SK-N-SH (cell line): ENCODE measurements around the gene GRK5. TPM values are rescaled to one million over a fixed set of nuclear protein-coding genes. Genes with fewer than 3 reads are reported as not detected.

Experiments used
- CTCF ChIA-PET: fragments of 300-600, 350-600 bp; formaldehyde crosslinking; extraction: SDS; loops from one replicate; lab custom pipeline; 2021; lab: Yijun Ruan, JAX
- POLR2A ChIA-PET: fragments of 350-600 bp; sonication (Branson Sonifier 250); formaldehyde crosslinking; extraction: SDS; loops from one replicate; lab custom pipeline; 2020; ENCODE audit warnings: antibody characterized with exemption, inconsistent platforms; lab: Yijun Ruan, JAX
- DNase-seq: peaks from one replicate; pipeline ENCODE4 v3.0.0; 2012
- H2AFZ ChIP-seq: fragments of 200-600 bp; sonication (generic); 2 replicates; pipeline ENCODE4 v1.8.1; 2016; ENCODE audit warnings: antibody characterized with exemption, mild to moderate bottlenecking, low read depth
- H3F3A ChIP-seq: fragments of 200-600 bp; sonication (generic); replicated peaks from 2 replicates; pipeline ENCODE3; 2016; ENCODE audit warnings: antibody characterized with exemption, mild to moderate bottlenecking; ENCODE audit not compliant: insufficient read depth
- H3K27ac ChIP-seq, 2 experiments: fragments of 200-500 bp in 1 of 2; fragments of 200-600 bp in 1 of 2; sonication (Bioruptor generic) in 1 of 2; sonication (generic), shearing (Covaris generic) in 1 of 2; 2 replicates each; pipeline versions ENCODE4 v1.5.1 to v1.6.1; 2014 to 2016; ENCODE audit warnings: low read depth in 2 of 2, inconsistent platforms in 1 of 2, low read length in 1 of 2, mild to moderate bottlenecking in 1 of 2, mixed read lengths in 1 of 2
- H3K27me3 ChIP-seq: fragments of 200-600 bp; sonication (generic), shearing (Covaris generic); 2 replicates; pipeline ENCODE4 v1.6.1; 2016; ENCODE audit warnings: mixed run types; ENCODE audit not compliant: insufficient read depth
- H3K36me3 ChIP-seq, 2 experiments: fragments of 200-500 bp in 1 of 2; fragments of 200-600 bp in 1 of 2; sonication (Bioruptor generic) in 1 of 2; sonication (generic) in 1 of 2; replicated peaks in 1 of 2; 2 replicates each; pipeline versions ENCODE3 to v1.5.1; 2014 to 2016; ENCODE audit warnings: low read length in 1 of 2, mild to moderate bottlenecking in 1 of 2; ENCODE audit not compliant: insufficient read depth in 2 of 2, control insufficient read depth in 1 of 2
- H3K4me1 ChIP-seq, 2 experiments: fragments of 200-500 bp in 1 of 2; fragments of 200-600 bp in 1 of 2; sonication (Bioruptor generic) in 1 of 2; sonication (generic), shearing (Covaris generic) in 1 of 2; 2 replicates each; pipeline versions ENCODE4 v1.5.1 to v1.6.1; 2014 to 2016; ENCODE audit warnings: low read depth in 1 of 2, low read length in 1 of 2, mixed run types in 1 of 2; ENCODE audit not compliant: insufficient read depth in 2 of 2, control insufficient read depth in 1 of 2
- H3K4me2 ChIP-seq: fragments of 200-600 bp; sonication (generic), shearing (Covaris generic); 2 replicates; pipeline ENCODE4 v1.6.1; 2017; ENCODE audit warnings: mixed run types
- H3K4me3 ChIP-seq, 2 experiments: fragments of 200-500 bp in 1 of 2; fragments of 200-600 bp in 1 of 2; sonication (Bioruptor generic) in 1 of 2; sonication (generic), shearing (Covaris generic) in 1 of 2; 2 replicates each; pipeline versions ENCODE4 v1.5.1 to v1.8.1; 2014 to 2016; ENCODE audit warnings: low read depth in 2 of 2, inconsistent platforms in 1 of 2, low read length in 1 of 2, mild to moderate bottlenecking in 1 of 2, mixed read lengths in 1 of 2, moderate library complexity in 1 of 2
- H3K79me2 ChIP-seq: fragments of 200-600 bp; sonication (generic); 2 replicates; pipeline ENCODE4 v1.8.1; 2017; ENCODE audit warnings: mild to moderate bottlenecking; ENCODE audit not compliant: insufficient read depth
- H3K9ac ChIP-seq: fragments of 200-600 bp; sonication (generic); 2 replicates; pipeline ENCODE4 v1.6.1; 2017; ENCODE audit warnings: mixed run types
- H3K9me2 ChIP-seq: fragments of 200-600 bp; sonication (generic); 2 replicates; pipeline ENCODE4 v1.6.1; 2017; ENCODE audit warnings: mixed run types
- H3K9me3 ChIP-seq: fragments of 200-600 bp; sonication (generic); 2 replicates; pipeline ENCODE4 v1.6.1; 2017; ENCODE audit warnings: mixed run types, mild to moderate bottlenecking, moderate library complexity
- H4K20me1 ChIP-seq: fragments of 200-600 bp; sonication (generic); 2 replicates; pipeline ENCODE4 v1.6.1; 2017; ENCODE audit warnings: mild to moderate bottlenecking, mixed run types; ENCODE audit not compliant: insufficient read depth
- CHD2 ChIP-seq: fragments of 150-350 bp; IDR thresholded peaks from 2 replicates; pipeline ENCODE4 v1.6.1; 2018; ENCODE audit warnings: low read length; ENCODE audit not compliant: partially characterized antibody
- ELF1 ChIP-seq: IDR thresholded peaks from 2 replicates; pipeline ENCODE4 v1.4.0; 2012
- EP300 ChIP-seq, 2 experiments: IDR thresholded peaks; 2 replicates each; pipeline versions ENCODE4 v1.4.0 to v1.6.1; 2012; ENCODE audit warnings: borderline replicate concordance in 1 of 2, low read depth in 1 of 2, low read length in 1 of 2
- EZH2phosphoT487 ChIP-seq: fragments of 200-600 bp; sonication (generic); IDR thresholded peaks from 2 replicates; pipeline ENCODE4 v1.6.1; 2017; ENCODE audit warnings: low read depth, mixed run types, mild to moderate bottlenecking, antibody characterized with exemption, moderate library complexity, borderline replicate concordance
- GABPA ChIP-seq: IDR thresholded peaks from 2 replicates; pipeline ENCODE4 v1.4.0; 2012; ENCODE audit warnings: low read depth, mild to moderate bottlenecking
- JUND ChIP-seq: IDR thresholded peaks from 2 replicates; pipeline ENCODE4 v1.4.0; 2012
- MEF2A ChIP-seq: IDR thresholded peaks from 2 replicates; pipeline ENCODE4 v1.4.0; 2012; ENCODE audit warnings: low read depth, borderline replicate concordance
- MXI1 ChIP-seq: IDR thresholded peaks from 2 replicates; pipeline ENCODE4 v1.6.1; 2012; ENCODE audit warnings: mild to moderate bottlenecking, low read depth, low read length, improper control_type of control experiment
- RAD21 ChIP-seq: IDR thresholded peaks from 2 replicates; pipeline ENCODE4 v1.6.1; 2012; ENCODE audit warnings: mild to moderate bottlenecking, low read length
- RFX5 ChIP-seq: IDR thresholded peaks from 2 replicates; pipeline ENCODE4 v1.6.1; 2012; ENCODE audit warnings: mild to moderate bottlenecking, improper control_type of control experiment, low read length
- RXRA ChIP-seq: IDR thresholded peaks from 2 replicates; pipeline ENCODE4 v1.4.0; 2012; ENCODE audit warnings: low read depth, mild to moderate bottlenecking, borderline replicate concordance
- TCF12 ChIP-seq: IDR thresholded peaks from 2 replicates; pipeline ENCODE4 v1.4.0; 2012
- YY1 ChIP-seq: IDR thresholded peaks from 2 replicates; pipeline ENCODE4 v1.4.0; 2012; ENCODE audit warnings: low read depth, mild to moderate bottlenecking
- ZBTB33 ChIP-seq: IDR thresholded peaks from 2 replicates; pipeline ENCODE4 v1.4.0; 2012; ENCODE audit warnings: low read depth, borderline replicate concordance
- WGBS: methylation state at CpG from one replicate; pipeline ENCODE4 v1.1.6; 2017; ENCODE audit warnings: low lambda C conversion rate; 5-methylcytosine and 5-hydroxymethylcytosine counted together
- polyA plus RNA-seq, 3 experiments: library from polyadenylated mRNA; depleted of rRNA; stranded (reverse); fragments of >200 nt; gene quantifications; 2 replicates each; pipeline ENCODE4 v1.2.3, GENCODE V29; 2012
- TF ChIP-seq, protein P1 (sequence below): IDR thresholded peaks from 2 replicates; pipeline ENCODE4; 2012
- TF ChIP-seq, protein P2 (sequence below): IDR thresholded peaks from 2 replicates; pipeline ENCODE4 v1.4.0; 2012; ENCODE audit warnings: low read depth
- TF ChIP-seq, protein P3 (sequence below): fragments of 200-600 bp; sonication (generic); IDR thresholded peaks from 2 replicates; pipeline ENCODE4 v1.6.1; 2017; ENCODE audit warnings: antibody characterized with exemption, mild to moderate bottlenecking, moderate library complexity

GRK5 gene
- polyA plus RNA-seq, 1 of the 3 experiments (the other 2 are of a cell fraction), result 12.1 TPM

DNA sequence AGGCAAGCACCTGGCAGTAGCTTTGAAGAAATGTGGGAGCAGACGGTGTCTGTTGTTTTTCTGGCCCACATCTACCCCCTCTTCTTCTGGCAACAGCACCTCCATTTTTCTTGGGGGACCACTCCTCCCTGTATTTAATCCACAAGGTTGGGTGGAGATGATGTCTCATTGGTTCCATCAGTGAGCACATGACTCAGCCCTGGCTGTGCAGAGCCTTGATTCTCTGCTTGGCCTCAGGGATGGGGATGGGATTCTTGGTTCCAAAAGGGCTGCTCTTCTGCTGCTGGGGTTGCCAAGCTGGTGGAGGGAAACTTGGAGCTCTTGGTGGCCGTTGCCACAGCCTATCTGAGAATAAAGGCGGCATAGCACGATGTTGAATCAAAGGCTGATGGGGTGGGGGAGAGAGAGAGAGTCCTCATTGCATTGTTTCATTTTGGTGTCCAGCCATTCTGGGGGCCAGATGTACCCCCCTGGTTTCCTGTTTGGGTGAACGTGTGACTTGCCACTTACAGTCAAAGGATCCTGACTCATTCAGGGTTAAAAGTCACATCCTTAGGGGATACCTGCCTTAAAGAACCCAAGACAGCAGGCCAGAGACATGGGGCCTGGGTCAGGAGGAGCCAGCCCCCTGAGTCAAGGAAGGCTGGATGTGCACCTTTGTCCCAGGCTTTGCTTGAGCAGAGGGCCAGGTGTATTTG lies 25.9 kb downstream of the GRK5 start:
- no peak overlapping the region for H2AFZ ChIP-seq
- no peak overlapping the region; a peak in 1 of 4 replicates for H3K27ac ChIP-seq
- H3K4me1 ChIP-seq, result peaks cover 25 to 28% of the 10 kb centered on the region in 2 experiments
- no peaks in the 10 kb centered on the region for H3K36me3 ChIP-seq
- no peak overlapping the region for H3K4me3 ChIP-seq
- 59% methylated on average over 3 of the region's 5 CpGs for WGBS
- H3K79me2 ChIP-seq, result peaks cover 10% of the 10 kb centered on the region; the same call in 1 of the 2 replicates
- H3K9me2 ChIP-seq, result no peaks in the 10 kb centered on the region
- H4K20me1 ChIP-seq, result no peaks in the 10 kb centered on the region
- H3K4me2 ChIP-seq, result no peak overlapping the region
- CTCF ChIA-PET, result interaction anchor here (0.7 kb wide), 1 partner anchor 24 kb away, joined by 6 read pairs; no protein-coding TSS in a partner anchor
- no peaks in the 10 kb centered on the region for H3F3A ChIP-seq
- no peaks in the 10 kb centered on the region for H3K9me3 ChIP-seq
- POLR2A ChIA-PET, result no interaction called here
- no peak overlapping the region for H3K9ac ChIP-seq
- H3K27me3 ChIP-seq, result no peaks in the 10 kb centered on the region
- no peak for DNase-seq
- TF ChIP-seq JUND, result no peak
- TF ChIP-seq GABPA, result no peak
- TF ChIP-seq ELF1, result no peak
- TF ChIP-seq, protein P1, sequence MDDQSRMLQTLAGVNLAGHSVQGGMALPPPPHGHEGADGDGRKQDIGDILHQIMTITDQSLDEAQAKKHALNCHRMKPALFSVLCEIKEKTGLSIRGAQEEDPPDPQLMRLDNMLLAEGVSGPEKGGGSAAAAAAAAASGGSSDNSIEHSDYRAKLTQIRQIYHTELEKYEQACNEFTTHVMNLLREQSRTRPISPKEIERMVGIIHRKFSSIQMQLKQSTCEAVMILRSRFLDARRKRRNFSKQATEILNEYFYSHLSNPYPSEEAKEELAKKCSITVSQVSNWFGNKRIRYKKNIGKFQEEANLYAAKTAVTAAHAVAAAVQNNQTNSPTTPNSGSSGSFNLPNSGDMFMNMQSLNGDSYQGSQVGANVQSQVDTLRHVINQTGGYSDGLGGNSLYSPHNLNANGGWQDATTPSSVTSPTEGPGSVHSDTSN, result no peak
- no peak for TF ChIP-seq RAD21
- TF ChIP-seq RFX5, result no peak
- TF ChIP-seq MXI1, result no peak
- TF ChIP-seq TCF12, result no peak
- TF ChIP-seq, protein P2, sequence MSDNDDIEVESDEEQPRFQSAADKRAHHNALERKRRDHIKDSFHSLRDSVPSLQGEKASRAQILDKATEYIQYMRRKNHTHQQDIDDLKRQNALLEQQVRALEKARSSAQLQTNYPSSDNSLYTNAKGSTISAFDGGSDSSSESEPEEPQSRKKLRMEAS, result no peak
- TF ChIP-seq YY1, result no peak
- no peak for TF ChIP-seq CHD2
- no peak for TF ChIP-seq EP300 (IDR thresholded peaks at IDR 0.05; ENCODE audit: borderline replicate concordance in 1 of 2, low read depth in 1 of 2, low read length in 1 of 2)
- TF ChIP-seq, protein P3, sequence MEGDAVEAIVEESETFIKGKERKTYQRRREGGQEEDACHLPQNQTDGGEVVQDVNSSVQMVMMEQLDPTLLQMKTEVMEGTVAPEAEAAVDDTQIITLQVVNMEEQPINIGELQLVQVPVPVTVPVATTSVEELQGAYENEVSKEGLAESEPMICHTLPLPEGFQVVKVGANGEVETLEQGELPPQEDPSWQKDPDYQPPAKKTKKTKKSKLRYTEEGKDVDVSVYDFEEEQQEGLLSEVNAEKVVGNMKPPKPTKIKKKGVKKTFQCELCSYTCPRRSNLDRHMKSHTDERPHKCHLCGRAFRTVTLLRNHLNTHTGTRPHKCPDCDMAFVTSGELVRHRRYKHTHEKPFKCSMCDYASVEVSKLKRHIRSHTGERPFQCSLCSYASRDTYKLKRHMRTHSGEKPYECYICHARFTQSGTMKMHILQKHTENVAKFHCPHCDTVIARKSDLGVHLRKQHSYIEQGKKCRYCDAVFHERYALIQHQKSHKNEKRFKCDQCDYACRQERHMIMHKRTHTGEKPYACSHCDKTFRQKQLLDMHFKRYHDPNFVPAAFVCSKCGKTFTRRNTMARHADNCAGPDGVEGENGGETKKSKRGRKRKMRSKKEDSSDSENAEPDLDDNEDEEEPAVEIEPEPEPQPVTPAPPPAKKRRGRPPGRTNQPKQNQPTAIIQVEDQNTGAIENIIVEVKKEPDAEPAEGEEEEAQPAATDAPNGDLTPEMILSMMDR, result no peak
- no peak for TF ChIP-seq ZBTB33
- no peak for TF ChIP-seq MEF2A
- TF ChIP-seq EZH2phosphoT487, result no peak
- no peak for TF ChIP-seq RXRA
